Measurements from ENCODE around the gene NDUFV1. TPM values are rescaled to one million over a fixed set of nuclear protein-coding genes. Genes with fewer than 3 reads are reported as not detected.
"Not testable (repeated sequence)": the region's sequence is repeated elsewhere in the genome, so short reads cannot be mapped to it uniquely, and the experiment has no call there.

Gene NDUFV1
- total and polyA plus RNA-seq, 2 donors (not counting 1 experiment from before 2014, with no cell fraction given): 238 to 315 TPM

GRCh38 chr11:67636962-67637361 is 30.2 kb downstream of the NDUFV1 start:
- H3K27me3 Mint-ChIP-seq: peaks cover 4% of the 10 kb centered on the region
- 60% methylated on average over 3 of the region's 6 CpGs for WGBS (ENCODE audit: insufficient coverage)
- ATAC-seq (ENCODE audit: low read depth) (no peak), DNase-seq (no peak)
- no peaks in the 10 kb centered on the region for H3K9me3 Mint-ChIP-seq (ENCODE audit: insufficient read depth)
- TF ChIP-seq CTCF (IDR thresholded peaks at IDR 0.05) (no peak), EZH2 (IDR thresholded peaks at IDR 0.05; ENCODE audit: borderline replicate concordance, insufficient read depth, low read depth, low read length, poor library complexity, severe bottlenecking) (no peak)
- Histone ChIP-seq H3K27ac (ENCODE audit: low read length in 2 of 2) (no peak overlapping the region), H3K4me3 (ENCODE audit: control extremely low read depth in 1 of 5, extremely low read depth in 1 of 5, insufficient read depth in 1 of 5, low read depth in 2 of 5, low read length in 4 of 5) (no peak overlapping the region), H3K9me3 (ENCODE audit: control extremely low read depth in 1 of 3, control insufficient read depth in 2 of 3, insufficient read depth in 1 of 3, low read length in 2 of 3) (no peaks in the 10 kb centered on the region), H4K20me1 (ENCODE audit: control insufficient read depth, insufficient read depth, low read length, poor library complexity, severe bottlenecking) (no peaks in the 10 kb centered on the region), H3K36me3 (replicated peaks in 1 of 2; ENCODE audit: control extremely low read depth in 1 of 2, control insufficient read depth in 1 of 2, extremely low read depth in 1 of 2, insufficient read depth in 2 of 2, low read length in 1 of 2) (no peaks in the 10 kb centered on the region), H3K79me2 (ENCODE audit: control insufficient read depth, insufficient read depth, low read length) (no peaks in the 10 kb centered on the region), H3K27me3 (replicated peaks in 1 of 4; ENCODE audit: control extremely low read depth in 1 of 4, control insufficient read depth in 3 of 4, insufficient read depth in 4 of 4, low read length in 3 of 4) (peaks cover 0 to 14% (median 3%) of the 10 kb centered on the region in 4 experiments), H3K9ac (ENCODE audit: low read length) (no peak overlapping the region), H3K4me2 (replicated peaks; ENCODE audit: low read depth, low read length, poor library complexity, severe bottlenecking) (no peak overlapping the region), H2AFZ (ENCODE audit: insufficient read depth, low read depth, low read length, poor library complexity, severe bottlenecking) (no peak overlapping the region), H3K4me1 (ENCODE audit: control insufficient read depth in 2 of 2, insufficient read depth in 2 of 2, low read length in 2 of 2) (peaks cover 6 to 8% of the 10 kb centered on the region in 2 donors)
- ChIA-PET CTCF (interaction anchor here (0.8 to 5.3 kb wide), 3 partner anchors 10 to 51 kb away, joined by 4 to 50 read pairs (median 13); partner anchors contain the start of gene ACY3), POLR2A (no interaction called here)
- no peak overlapping the region for H3K27ac Mint-ChIP-seq
- peaks cover 11% of the 10 kb centered on the region for H3K4me1 Mint-ChIP-seq
- no peak overlapping the region for H3K4me3 Mint-ChIP-seq
- intact Hi-C loops (cut with micrococcal nuclease): no loop called here

GRCh38 chr11:67637441-67637840 is 30.7 kb downstream of the NDUFV1 start:
- H3K79me2 ChIP-seq (ENCODE audit: control insufficient read depth, insufficient read depth, low read length); DNase-seq; H3K27ac ChIP-seq (ENCODE audit: low read length in 2 of 2); intact Hi-C loops (cut with micrococcal nuclease); ATAC-seq (ENCODE audit: low read depth); H3K36me3 ChIP-seq (replicated peaks in 1 of 2; ENCODE audit: control extremely low read depth in 1 of 2, control insufficient read depth in 1 of 2, extremely low read depth in 1 of 2, insufficient read depth in 2 of 2, low read length in 1 of 2); H2AFZ ChIP-seq (ENCODE audit: insufficient read depth, low read depth, low read length, poor library complexity, severe bottlenecking); H4K20me1 ChIP-seq (ENCODE audit: control insufficient read depth, insufficient read depth, low read length, poor library complexity, severe bottlenecking); H3K9ac ChIP-seq (ENCODE audit: low read length); H3K4me2 ChIP-seq (replicated peaks; ENCODE audit: low read depth, low read length, poor library complexity, severe bottlenecking); H3K4me3 ChIP-seq (ENCODE audit: control extremely low read depth in 1 of 5, extremely low read depth in 1 of 5, insufficient read depth in 1 of 5, low read depth in 2 of 5, low read length in 4 of 5); H3K9me3 Mint-ChIP-seq (ENCODE audit: insufficient read depth); H3K4me3 Mint-ChIP-seq; POLR2A ChIA-PET; H3K9me3 ChIP-seq (ENCODE audit: control extremely low read depth in 1 of 3, control insufficient read depth in 2 of 3, insufficient read depth in 1 of 3, low read length in 2 of 3); H3K27ac Mint-ChIP-seq; H3K4me1 ChIP-seq (ENCODE audit: control insufficient read depth in 2 of 2, insufficient read depth in 2 of 2, low read length in 2 of 2); H3K27me3 Mint-ChIP-seq: not testable (repeated sequence)
- peaks cover 10% of the 10 kb centered on the region for H3K4me1 Mint-ChIP-seq
- CTCF ChIA-PET: interaction anchor here (3.1 to 5.3 kb wide), 2 partner anchors 10 to 23 kb away, joined by 13 to 50 read pairs; partner anchors contain the start of gene ACY3
- peaks cover 0 to 14% (median 3%) of the 10 kb centered on the region in 4 experiments for H3K27me3 ChIP-seq (replicated peaks in 1 of 4; ENCODE audit: control extremely low read depth in 1 of 4, control insufficient read depth in 3 of 4, insufficient read depth in 4 of 4, low read length in 3 of 4)
- WGBS (ENCODE audit: insufficient coverage): no CpG with 5 or more reads among the region's 3 CpGs
